Stomach (tissue), 4 donors: ENCODE measurements around the gene CARHSP1.
"Not testable (repeated sequence)": the region's sequence is repeated elsewhere in the genome, so short reads cannot be mapped to it uniquely, and the experiment has no call there.

ENCODE experiments used
- EP300 ChIP-seq: sonication (generic); formaldehyde crosslinking; IDR thresholded peaks from one replicate; pipeline ENCODE4 v1.6.1; 2017; ENCODE audit warnings: antibody characterized with exemption
- POLR2A ChIP-seq, 4 donors: fragments of 450-650 bp; IDR thresholded peaks; one replicate each; pipeline ENCODE4 v1.6.1; 2016; ENCODE audit warnings: antibody characterized with exemption in 4 of 4, control low read depth in 2 of 4, mild to moderate bottlenecking in 1 of 4, moderate library complexity in 1 of 4
- TF ChIP-seq, protein P1 (sequence below), 7 experiments: fragments of 450-650 bp in 4 of 7; fragments of 200-600 bp in 3 of 7; sonication (generic) in 3 of 7; IDR thresholded peaks; one replicate each; pipeline ENCODE4 v1.5.1; 2016 to 2019; ENCODE audit warnings: antibody characterized with exemption in 7 of 7, control low read depth in 2 of 7, mild to moderate bottlenecking in 1 of 7

DNA sequence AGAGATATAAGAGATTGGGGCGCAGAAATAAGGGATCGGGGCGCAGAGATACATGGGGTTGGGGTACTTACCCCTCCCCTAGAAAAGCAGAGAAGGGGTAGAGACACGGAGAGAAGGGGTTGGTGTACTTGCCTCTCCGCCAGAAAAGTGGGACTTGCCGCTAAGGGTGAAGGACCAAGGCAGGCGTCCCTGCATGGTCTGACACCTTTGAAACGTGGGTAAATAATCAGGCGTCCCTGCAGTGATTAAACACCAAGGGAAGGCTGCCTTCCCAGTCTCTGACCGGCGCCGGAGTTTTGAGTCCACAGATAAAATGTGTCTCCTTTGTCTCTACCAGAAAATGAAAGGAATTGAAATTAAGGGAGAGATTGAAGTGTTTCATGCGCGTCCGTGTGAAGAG, 31.2 kb downstream of the CARHSP1 start:
- TF ChIP-seq, protein P1, sequence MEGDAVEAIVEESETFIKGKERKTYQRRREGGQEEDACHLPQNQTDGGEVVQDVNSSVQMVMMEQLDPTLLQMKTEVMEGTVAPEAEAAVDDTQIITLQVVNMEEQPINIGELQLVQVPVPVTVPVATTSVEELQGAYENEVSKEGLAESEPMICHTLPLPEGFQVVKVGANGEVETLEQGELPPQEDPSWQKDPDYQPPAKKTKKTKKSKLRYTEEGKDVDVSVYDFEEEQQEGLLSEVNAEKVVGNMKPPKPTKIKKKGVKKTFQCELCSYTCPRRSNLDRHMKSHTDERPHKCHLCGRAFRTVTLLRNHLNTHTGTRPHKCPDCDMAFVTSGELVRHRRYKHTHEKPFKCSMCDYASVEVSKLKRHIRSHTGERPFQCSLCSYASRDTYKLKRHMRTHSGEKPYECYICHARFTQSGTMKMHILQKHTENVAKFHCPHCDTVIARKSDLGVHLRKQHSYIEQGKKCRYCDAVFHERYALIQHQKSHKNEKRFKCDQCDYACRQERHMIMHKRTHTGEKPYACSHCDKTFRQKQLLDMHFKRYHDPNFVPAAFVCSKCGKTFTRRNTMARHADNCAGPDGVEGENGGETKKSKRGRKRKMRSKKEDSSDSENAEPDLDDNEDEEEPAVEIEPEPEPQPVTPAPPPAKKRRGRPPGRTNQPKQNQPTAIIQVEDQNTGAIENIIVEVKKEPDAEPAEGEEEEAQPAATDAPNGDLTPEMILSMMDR (IDR thresholded peaks at IDR 0.05): not testable (repeated sequence)
- not testable (repeated sequence) for TF ChIP-seq POLR2A (IDR thresholded peaks at IDR 0.05); EP300
